Right lobe of liver (tissue), 4 donors: ENCODE measurements around the gene PPP1R9A.

Source experiments
- CTCF ChIP-seq, 4 donors: fragments of 200-600 bp in 3 of 4; fragments of 450-650 bp in 1 of 4; IDR thresholded peaks; one replicate each; pipeline versions ENCODE4 v1.5.1 to v1.8.0; 2016 to 2022; ENCODE audit warnings: antibody characterized with exemption in 4 of 4, mild to moderate bottlenecking in 2 of 4
- POLR2A ChIP-seq: fragments of 450-650 bp; IDR thresholded peaks from one replicate; pipeline ENCODE4 v1.6.1; 2017; ENCODE audit warnings: antibody characterized with exemption, mild to moderate bottlenecking
- donor health status: DM: no; HTN: no; CAD: no.
- donor health status: DM: no; HTN: no; CAD: no.
- donor health status: DM: no; HTN: yes; CAD: no.

- TF ChIP-seq POLR2A (no peak), CTCF (IDR thresholded peaks at IDR 0.05) (no peak)
These were observed 189.9 kb downstream of the PPP1R9A start for GRCh38 chr7:95097291-95097690.
